GM10248 (cell line): Measurements from ENCODE around the gene STX7.
"Not testable (repeated sequence)": the region's sequence is repeated elsewhere in the genome, so short reads cannot be mapped to it uniquely, and the experiment has no call there.

ENCODE experiments used
- CTCF ChIA-PET: fragments of 300-600 bp; sonication (Branson Sonifier 250); formaldehyde crosslinking; extraction: SDS; loops from one replicate; lab custom pipeline; 2021; ENCODE audit warnings: antibody characterized with exemption; lab: Yijun Ruan, JAX
- POLR2A ChIA-PET: fragments of 350-650 bp; sonication (Branson Sonifier 250); formaldehyde crosslinking; extraction: SDS; loops from one replicate; lab custom pipeline; 2020; ENCODE audit warnings: antibody characterized with exemption; lab: Yijun Ruan, JAX
- DNase-seq: peaks from one replicate; pipeline ENCODE4 v3.0.0; 2012; ENCODE audit errors: extremely low spot score
- CTCF ChIP-seq: IDR thresholded peaks from 2 replicates; pipeline ENCODE4 v1.5.1; 2012; ENCODE audit warnings: mild to moderate bottlenecking, low read depth; ENCODE audit errors: extremely low read depth, missing control alignments, control extremely low read depth

STX7 gene

DNA sequence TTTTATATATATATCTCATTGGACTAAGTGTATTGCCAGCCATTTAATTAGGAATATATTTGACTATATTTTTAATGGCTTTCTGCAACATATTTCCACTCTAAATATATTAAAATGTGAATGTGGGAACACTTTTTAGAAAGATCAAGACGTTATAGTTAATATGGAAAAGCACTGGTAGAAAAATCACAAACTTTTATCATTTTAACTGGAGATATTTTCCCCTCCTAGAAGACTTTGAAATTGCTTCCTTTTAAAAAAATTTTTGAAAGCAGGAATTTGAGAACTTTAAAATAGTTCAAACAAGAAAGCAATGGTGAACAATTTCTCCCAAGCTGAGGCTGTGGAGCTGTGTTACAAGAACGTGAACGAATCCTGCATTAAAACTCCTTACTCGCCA, 25.1 kb upstream of the STX7 start, which contains the start of gene TAAR9:
Gene TAAR9 (plus strand): TSS at position 301 of the 400 bp plus-strand sequence. CDS start 13 bp downstream, at position 314.
- TF ChIP-seq CTCF: no peak
- no peak for DNase-seq
- ChIA-PET CTCF (interaction anchor here (9.3 kb wide), 1 partner anchor 10 kb away, joined by 68 read pairs; no protein-coding TSS in a partner anchor), POLR2A (no interaction called here)

DNA sequence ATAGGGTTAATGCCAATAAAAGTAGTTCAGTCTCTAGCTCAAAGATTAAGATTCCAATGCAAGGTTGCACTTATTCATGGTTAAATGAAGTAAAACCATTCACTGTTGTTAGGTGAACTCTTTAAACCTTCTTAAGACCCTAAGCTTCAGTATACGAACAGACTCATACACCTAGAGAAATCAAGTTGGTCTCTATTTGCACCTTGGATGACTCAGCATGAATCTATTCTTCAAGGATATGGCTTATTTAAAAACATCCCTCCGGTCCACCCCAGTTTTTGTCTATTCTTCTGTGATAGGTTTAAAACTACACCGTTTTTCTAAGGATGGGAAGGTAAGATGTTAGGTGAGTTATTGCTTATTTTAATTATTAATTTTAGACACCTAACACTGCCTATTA, 24.2 kb upstream of the STX7 start:
- DNase-seq: no peak
- no peak for TF ChIP-seq CTCF
- POLR2A ChIA-PET: no interaction called here
- CTCF ChIA-PET: interaction anchor here (9.3 kb wide), 1 partner anchor 9 kb away, joined by 68 read pairs; no protein-coding TSS in a partner anchor

DNA sequence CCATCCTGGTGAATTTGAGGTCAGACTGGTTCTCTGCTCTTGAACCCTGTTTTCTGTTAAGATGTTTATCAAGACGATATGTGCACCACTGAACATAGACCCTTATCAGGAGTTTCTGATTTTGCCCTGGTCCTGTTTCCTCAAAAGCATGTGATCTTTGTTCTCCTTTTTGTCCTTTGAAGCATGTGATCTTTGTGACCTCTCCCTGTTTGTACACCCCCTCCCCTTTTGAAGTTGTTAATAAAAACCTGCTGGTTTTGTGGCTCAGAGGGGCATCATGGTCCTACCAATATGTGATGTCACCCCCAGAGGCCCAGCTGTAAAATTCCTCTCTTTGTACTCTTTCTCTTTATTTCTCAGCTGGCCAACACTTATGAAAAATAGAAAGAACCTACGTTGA, 21.6 kb upstream of the STX7 start:
- POLR2A ChIA-PET, DNase-seq: not testable (repeated sequence)
- CTCF ChIA-PET: interaction anchor here (1.4 kb wide), 1 partner anchor 16 kb away, joined by 3 read pairs; no protein-coding TSS in a partner anchor

GRCh38 chr6:132530293-132530974, 17.5 kb upstream of the STX7 start:
- ChIA-PET POLR2A (no interaction called here), CTCF (interaction anchor here (0.6 to 8.8 kb wide), 19 partner anchors 10 to 431 kb away, joined by 3 to 68 read pairs (median 4); partner anchors contain the start of genes SLC18B1, STX7 and TAAR9)
- TF ChIP-seq CTCF: peak; percentile 61
- peak; percentile 34 for DNase-seq

DNA sequence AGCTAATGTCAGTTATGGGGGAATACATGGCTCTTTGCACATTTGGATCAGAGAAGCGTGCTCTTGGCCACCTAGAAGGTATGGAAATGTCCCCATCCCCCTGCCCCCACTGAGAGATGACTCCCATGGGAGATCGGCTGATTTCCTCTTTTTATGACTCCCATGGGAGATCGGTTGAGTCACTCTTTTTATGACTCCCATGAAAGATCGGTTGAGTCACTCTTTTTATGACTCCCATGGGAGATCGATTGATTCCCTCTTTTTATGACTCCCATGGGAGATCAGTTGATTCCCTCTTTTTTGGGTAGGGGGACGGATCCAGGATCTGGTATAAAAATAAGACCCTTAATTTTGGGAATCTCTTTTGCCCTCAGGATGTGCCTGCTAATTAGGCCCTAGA, 14.9 kb upstream of the STX7 start:
- POLR2A ChIA-PET: no interaction called here
- no peak for DNase-seq

DNA sequence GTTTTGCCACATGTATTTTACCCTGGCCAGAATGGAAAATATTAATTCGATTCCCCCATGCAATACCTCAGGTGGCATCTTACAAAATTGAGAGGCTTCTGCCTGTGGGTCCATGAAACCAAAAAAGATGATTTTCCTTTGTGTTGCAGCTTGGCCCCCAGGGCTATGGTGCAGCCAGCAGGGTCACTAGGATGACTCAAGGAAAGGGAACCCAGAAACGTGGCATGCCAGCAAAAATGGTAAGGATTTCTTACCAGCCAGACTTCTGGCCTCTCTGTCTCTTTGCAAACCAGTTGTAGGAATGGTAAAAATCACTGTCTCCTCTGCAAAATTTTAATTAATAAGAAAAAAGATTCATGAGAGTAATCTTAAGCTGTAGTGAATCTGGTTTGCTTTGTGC, 13.5 kb upstream of the STX7 start:
- DNase-seq: no peak
- ChIA-PET POLR2A (no interaction called here), CTCF (interaction anchor here (1.2 to 8.8 kb wide), 4 partner anchors 9 to 41 kb away, joined by 4 to 68 read pairs (median 6); partner anchors contain the start of genes STX7 and TAAR9)
- TF ChIP-seq CTCF: no peak

More for the DNA sequence above, 14.9 kb upstream of the STX7 start:
- TF ChIP-seq CTCF: no peak
- CTCF ChIA-PET: interaction anchor here (1.0 to 8.8 kb wide), 7 partner anchors 9 to 435 kb away, joined by 3 to 68 read pairs (median 4); partner anchors contain the start of genes STX7 and TAAR9

DNA sequence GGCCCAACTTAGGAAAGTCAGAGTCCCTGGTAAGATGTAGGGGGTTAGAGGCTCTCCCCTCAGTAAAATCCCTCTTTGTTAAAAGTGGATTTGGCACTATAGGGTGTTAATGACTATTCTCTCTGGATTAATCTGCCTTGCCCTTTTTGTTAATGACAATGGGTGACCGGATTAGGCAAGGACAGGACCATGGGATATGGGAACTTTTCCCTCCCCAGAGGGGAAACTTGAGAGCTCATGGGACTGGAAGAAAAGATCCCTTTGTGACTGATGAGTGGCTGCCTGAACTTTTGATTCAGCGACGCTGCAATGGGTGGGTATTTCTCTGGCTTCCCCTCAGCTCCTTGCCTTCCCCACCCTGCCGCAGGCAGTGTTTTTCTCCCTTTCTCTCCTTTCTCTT, 12.9 kb upstream of the STX7 start:
- POLR2A ChIA-PET: no interaction called here
- no peak for TF ChIP-seq CTCF
- DNase-seq: no peak
- CTCF ChIA-PET: interaction anchor here (1.3 to 8.8 kb wide), 3 partner anchors 13 to 41 kb away, joined by 5 to 68 read pairs (median 6); partner anchors contain the start of genes STX7 and TAAR9
